ENCODE data around the gene NGRN. TPM values are rescaled to one million over a fixed set of nuclear protein-coding genes. Genes with fewer than 3 reads are reported as not detected.
A peak's percentile ranks its signal among the peaks of the same experiment; 100 is the strongest.

NGRN gene
- total and polyA plus RNA-seq, 3 experiments from 2014 or later: 34.1 to 45.8 (median 36.0) TPM

DNA sequence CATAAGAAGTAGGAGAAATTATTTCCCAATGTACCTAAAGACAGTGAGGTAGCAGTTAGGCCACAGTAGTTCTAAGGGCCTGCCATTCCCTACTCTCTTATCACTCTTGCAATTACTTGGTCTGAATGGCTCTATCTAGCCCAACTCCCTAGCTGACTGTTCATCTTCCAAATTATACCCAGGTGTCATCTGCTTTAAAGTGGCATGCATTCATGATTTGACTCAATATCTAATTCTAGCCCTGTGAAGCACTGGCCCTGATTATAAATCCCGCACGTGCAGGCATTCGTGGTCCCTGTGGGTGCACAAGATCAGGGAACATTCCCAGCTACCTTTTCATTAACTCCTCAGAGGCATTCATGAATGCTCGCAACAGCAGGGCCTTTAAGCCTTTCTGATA is 43.5 kb downstream of the NGRN start:
- H3K36me3 Mint-ChIP-seq: no peaks in the 10 kb centered on the region
- H3K4me3 ChIP-seq (ENCODE audit: low read length): no peak overlapping the region
- no peaks in the 10 kb centered on the region for H3K27me3 ChIP-seq (ENCODE audit: insufficient read depth, low read length, poor library complexity, severe bottlenecking)
- no peaks in the 10 kb centered on the region for H3K9me3 Mint-ChIP-seq
- POLR2A ChIA-PET: no interaction called here
- H3K4me1 Mint-ChIP-seq: peaks cover 20 to 26% (median 24%) of the 10 kb centered on the region in 3 donors
- no peaks in the 10 kb centered on the region for H3K36me3 ChIP-seq (ENCODE audit: insufficient read depth, low read length)
- no peak for DNase-seq
- H3K4me1 ChIP-seq (ENCODE audit: insufficient read depth, low read length): peaks cover 18% of the 10 kb centered on the region
- peaks cover 0 to 1% of the 10 kb centered on the region in 2 donors for H3K27me3 Mint-ChIP-seq
- H3K27ac ChIP-seq (ENCODE audit: low read depth, low read length): no peak overlapping the region
- no peaks in the 10 kb centered on the region for H3K9me3 ChIP-seq (ENCODE audit: low read length)
- H3K27ac Mint-ChIP-seq: no peak overlapping the region
- H3K4me3 Mint-ChIP-seq: no peak overlapping the region
- CTCF ChIA-PET: interaction anchor here (0.7 to 1.9 kb wide), 2 partner anchors 11 to 166 kb away, joined by 3 to 12 read pairs; no protein-coding TSS in a partner anchor

DNA sequence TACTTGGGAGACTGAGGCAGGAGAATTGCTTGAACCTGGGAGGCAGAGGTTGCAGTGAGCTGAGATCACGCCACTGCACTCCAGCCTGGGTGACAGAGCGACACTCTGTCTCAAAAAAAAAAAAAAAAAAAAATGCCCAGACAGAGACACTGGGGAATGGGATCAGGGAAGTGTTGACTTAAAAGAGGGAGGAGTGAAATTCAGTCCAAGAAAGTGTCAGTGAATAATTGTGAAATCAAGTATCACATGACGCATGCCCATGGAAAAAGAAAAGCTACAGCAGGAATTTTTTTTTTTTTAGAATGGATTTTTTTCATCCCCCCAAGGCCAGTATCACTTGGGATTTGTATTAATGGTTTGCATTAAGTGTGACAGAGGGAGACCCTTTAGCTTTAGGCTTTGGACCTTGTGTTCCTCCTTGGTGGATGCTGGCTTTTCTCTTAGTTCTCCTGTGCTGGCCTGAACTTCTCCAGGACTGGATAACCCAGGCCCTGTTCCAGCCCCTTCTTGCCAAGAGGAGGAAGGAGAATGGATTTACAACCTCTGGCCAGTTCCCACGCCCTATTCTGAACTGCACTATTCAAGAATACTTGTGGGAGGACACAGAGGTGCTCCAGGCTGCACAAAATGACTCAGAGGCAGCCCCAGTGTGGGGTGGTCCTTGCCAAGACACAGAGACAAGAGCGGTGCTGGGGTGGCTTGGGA is 50.0 kb downstream of the NGRN start:
- H3K9me3 ChIP-seq (ENCODE audit: low read length): no peaks in the 10 kb centered on the region
- no peaks in the 10 kb centered on the region for H3K36me3 ChIP-seq (ENCODE audit: insufficient read depth, low read length)
- no peak overlapping the region for H3K4me3 ChIP-seq (ENCODE audit: low read length)
- Mint-ChIP-seq H3K27ac (no peak overlapping the region), H3K27me3 (peaks cover 0 to 1% of the 10 kb centered on the region in 2 donors), H3K4me1 (peaks cover 5 to 8% (median 6%) of the 10 kb centered on the region in 3 donors), H3K9me3 (no peaks in the 10 kb centered on the region), H3K36me3 (no peaks in the 10 kb centered on the region), H3K4me3 (no peak overlapping the region)
- POLR2A ChIA-PET: no interaction called here
- DNase-seq: no peak
- H3K4me1 ChIP-seq (ENCODE audit: insufficient read depth, low read length): peaks cover 6% of the 10 kb centered on the region
- H3K27ac ChIP-seq (ENCODE audit: low read depth, low read length): no peak overlapping the region
- no peaks in the 10 kb centered on the region for H3K27me3 ChIP-seq (ENCODE audit: insufficient read depth, low read length, poor library complexity, severe bottlenecking)
- CTCF ChIA-PET: interaction anchor here (1.1 kb wide), 1 partner anchor 15 kb away, joined by 4 read pairs; no protein-coding TSS in a partner anchor

DNA sequence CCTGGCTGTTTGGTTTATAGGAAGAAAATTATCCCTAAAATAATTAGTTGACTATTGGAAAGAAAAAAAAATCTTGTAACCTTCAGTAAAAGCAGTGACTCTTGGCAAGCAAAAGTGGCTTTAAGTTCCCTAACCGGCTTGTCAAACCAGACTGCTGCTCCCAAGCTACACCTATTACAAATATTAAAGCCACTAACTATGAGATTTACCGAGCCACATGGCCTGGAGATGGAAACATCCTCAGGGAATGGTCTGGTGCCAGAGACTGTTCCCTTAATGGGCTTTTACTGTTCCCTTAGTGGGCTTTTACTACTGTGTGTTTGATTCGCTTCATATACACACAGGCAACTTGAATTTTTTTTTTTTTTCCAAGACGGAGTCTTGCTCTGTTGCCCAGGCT is 50.7 kb downstream of the NGRN start:
- H3K4me3 Mint-ChIP-seq: no peak overlapping the region
- H3K36me3 Mint-ChIP-seq: no peaks in the 10 kb centered on the region
- no peak for DNase-seq
- CTCF ChIA-PET: interaction anchor here (1.0 to 9.0 kb wide), 3 partner anchors 10 to 164 kb away, joined by 3 to 87 read pairs (median 4); no protein-coding TSS in a partner anchor
- H3K4me3 ChIP-seq (ENCODE audit: low read length): no peak overlapping the region
- H3K27me3 Mint-ChIP-seq: peaks cover 0 to 1% of the 10 kb centered on the region in 2 donors
- H3K9me3 ChIP-seq (ENCODE audit: low read length): no peaks in the 10 kb centered on the region
- POLR2A ChIA-PET: no interaction called here
- peaks cover 5 to 9% (median 6%) of the 10 kb centered on the region in 3 donors for H3K4me1 Mint-ChIP-seq
- no peaks in the 10 kb centered on the region for H3K36me3 ChIP-seq (ENCODE audit: insufficient read depth, low read length)
- no peak overlapping the region for H3K27ac ChIP-seq (ENCODE audit: low read depth, low read length)
- H3K9me3 Mint-ChIP-seq: no peaks in the 10 kb centered on the region
- H3K27ac Mint-ChIP-seq: no peak overlapping the region
- H3K4me1 ChIP-seq (ENCODE audit: insufficient read depth, low read length): peaks cover 6% of the 10 kb centered on the region
- no peaks in the 10 kb centered on the region for H3K27me3 ChIP-seq (ENCODE audit: insufficient read depth, low read length, poor library complexity, severe bottlenecking)

DNA sequence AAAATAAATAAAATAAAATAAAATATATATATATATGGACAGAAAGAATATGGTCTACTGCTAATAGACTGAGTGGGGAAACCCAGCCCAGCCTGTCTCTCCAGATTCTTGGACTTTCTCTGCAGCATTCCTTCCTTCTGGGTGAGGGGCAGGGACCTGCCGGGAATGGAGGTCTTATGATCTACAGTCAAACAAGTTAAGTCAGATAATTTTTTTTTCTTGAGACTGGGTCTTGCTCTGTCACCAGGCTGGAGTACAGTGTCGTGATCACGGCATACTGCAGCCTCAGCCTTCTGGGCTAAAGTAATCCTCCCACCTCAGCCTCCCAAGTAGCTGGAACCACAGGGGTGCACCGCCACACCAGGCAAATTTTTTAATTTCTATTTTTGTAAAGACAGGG is 53.1 kb downstream of the NGRN start:
- no peaks in the 10 kb centered on the region for H3K27me3 ChIP-seq (ENCODE audit: insufficient read depth, low read length, poor library complexity, severe bottlenecking)
- no peak overlapping the region for H3K27ac Mint-ChIP-seq
- CTCF ChIA-PET: interaction anchor here (0.6 to 9.0 kb wide), 10 partner anchors 12 to 659 kb away, joined by 3 to 87 read pairs (median 8); no protein-coding TSS in a partner anchor
- H3K4me3 ChIP-seq (ENCODE audit: low read length): no peak overlapping the region
- H3K9me3 Mint-ChIP-seq: no peaks in the 10 kb centered on the region
- no peak overlapping the region for H3K27ac ChIP-seq (ENCODE audit: low read depth, low read length)
- POLR2A ChIA-PET: no interaction called here
- H3K4me1 ChIP-seq (ENCODE audit: insufficient read depth, low read length): peaks cover 6% of the 10 kb centered on the region
- no peak for DNase-seq
- peaks cover 0 to 1% of the 10 kb centered on the region in 2 donors for H3K27me3 Mint-ChIP-seq
- no peaks in the 10 kb centered on the region for H3K9me3 ChIP-seq (ENCODE audit: low read length)
- no peak overlapping the region for H3K4me3 Mint-ChIP-seq
- H3K36me3 ChIP-seq (ENCODE audit: insufficient read depth, low read length): no peaks in the 10 kb centered on the region
- H3K4me1 Mint-ChIP-seq: peaks cover 5 to 9% (median 6%) of the 10 kb centered on the region in 3 donors
- no peaks in the 10 kb centered on the region for H3K36me3 Mint-ChIP-seq

DNA sequence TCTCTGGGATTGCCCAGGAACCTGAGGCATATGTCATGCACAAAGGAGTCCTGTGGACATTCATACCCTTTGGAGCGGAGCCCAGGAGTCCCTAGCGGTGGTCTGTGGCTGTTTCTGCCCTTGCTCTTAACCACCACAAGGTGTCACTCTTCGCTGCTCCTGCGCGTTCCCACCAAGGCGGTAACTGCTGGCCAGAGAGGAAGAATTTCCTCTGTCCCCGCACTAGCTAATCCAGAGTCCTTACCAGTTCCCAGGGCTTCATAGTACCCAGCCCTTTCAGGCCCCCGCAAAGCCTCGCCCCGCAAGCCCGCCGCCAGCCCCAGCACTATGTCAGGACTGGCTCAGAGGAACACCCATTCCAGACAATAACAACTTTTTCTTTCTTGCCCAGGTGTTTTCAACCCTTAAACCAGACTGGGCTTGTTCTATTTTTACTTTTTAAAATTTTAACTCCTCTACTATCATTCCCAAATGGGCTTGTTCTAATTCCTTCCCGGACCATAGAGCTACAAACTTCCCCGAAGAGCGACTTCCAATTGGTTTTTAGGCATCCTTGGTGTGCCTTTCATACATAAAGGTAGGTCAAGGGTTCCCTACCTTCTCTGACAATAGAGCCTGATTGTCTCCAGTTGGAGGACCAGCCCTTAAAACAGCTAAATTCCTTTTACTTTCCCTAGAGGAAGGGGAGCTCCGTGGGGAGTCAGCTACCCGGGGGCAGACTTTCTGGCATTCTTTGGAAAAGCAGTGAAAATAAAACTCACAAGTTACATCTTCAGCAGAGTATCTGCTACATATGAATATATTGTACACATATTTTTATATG is 54.8 kb downstream of the NGRN start:
- H3K4me3 Mint-ChIP-seq: no peak overlapping the region
- POLR2A ChIA-PET: interaction anchor here (0.6 to 0.7 kb wide), 2 partner anchors 161 to 275 kb away, joined by 3 read pairs; no protein-coding TSS in a partner anchor

DNA sequence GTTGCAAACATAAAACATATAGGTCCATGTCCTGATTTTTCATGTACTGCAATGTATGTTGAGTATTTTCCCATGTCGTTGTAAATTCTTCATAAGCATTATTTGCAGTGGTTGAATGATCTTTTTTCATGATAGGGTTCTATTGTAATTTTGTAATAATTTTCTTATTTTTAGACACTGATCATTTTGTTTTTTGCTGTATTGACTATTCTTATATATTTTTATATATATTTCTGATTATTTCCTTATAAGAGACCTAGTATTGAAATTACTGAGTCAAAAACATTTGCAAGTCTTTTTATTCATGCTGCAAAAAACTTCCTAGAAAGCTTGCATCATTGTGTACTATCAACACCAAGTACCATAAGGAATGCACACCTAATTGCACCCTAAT is 55.4 kb downstream of the NGRN start:
- Histone ChIP-seq H3K36me3 (ENCODE audit: insufficient read depth, low read length) (no peaks in the 10 kb centered on the region), H3K27ac (ENCODE audit: low read depth, low read length) (no peak overlapping the region), H3K27me3 (ENCODE audit: insufficient read depth, low read length, poor library complexity, severe bottlenecking) (no peaks in the 10 kb centered on the region), H3K4me1 (ENCODE audit: insufficient read depth, low read length) (peaks cover 6% of the 10 kb centered on the region), H3K9me3 (ENCODE audit: low read length) (no peaks in the 10 kb centered on the region), H3K4me3 (ENCODE audit: low read length) (no peak overlapping the region)
- no peak overlapping the region for H3K4me3 Mint-ChIP-seq
- H3K4me1 Mint-ChIP-seq: peaks cover 5 to 9% (median 6%) of the 10 kb centered on the region in 3 donors
- DNase-seq: no peak
- ChIA-PET CTCF (interaction anchor here (0.6 to 9.0 kb wide), 24 partner anchors 8 to 611 kb away, joined by 3 to 87 read pairs (median 6); partner anchors contain the start of gene HDDC3), POLR2A (interaction anchor here (0.6 to 0.7 kb wide), 2 partner anchors 161 to 328 kb away, joined by 3 to 4 read pairs; no protein-coding TSS in a partner anchor)
- no peaks in the 10 kb centered on the region for H3K9me3 Mint-ChIP-seq
- no peaks in the 10 kb centered on the region for H3K36me3 Mint-ChIP-seq
- H3K27me3 Mint-ChIP-seq: peaks cover 0 to 1% of the 10 kb centered on the region in 2 donors
- H3K27ac Mint-ChIP-seq: no peak overlapping the region

More for the DNA sequence above, 54.8 kb downstream of the NGRN start:
- no peaks in the 10 kb centered on the region for H3K27me3 ChIP-seq (ENCODE audit: insufficient read depth, low read length, poor library complexity, severe bottlenecking)
- Mint-ChIP-seq H3K27ac (no peak overlapping the region), H3K9me3 (no peaks in the 10 kb centered on the region), H3K27me3 (peaks cover 0 to 1% of the 10 kb centered on the region in 2 donors), H3K36me3 (no peaks in the 10 kb centered on the region), H3K4me1 (peaks cover 5 to 9% (median 6%) of the 10 kb centered on the region in 3 donors)
- no peak overlapping the region for H3K4me3 ChIP-seq (ENCODE audit: low read length)
- CTCF ChIA-PET: interaction anchor here (0.6 to 9.0 kb wide), 41 partner anchors 9 to 951 kb away, joined by 3 to 87 read pairs (median 4); partner anchors contain the start of genes BLM, HDDC3 and UNC45A
- no peaks in the 10 kb centered on the region for H3K36me3 ChIP-seq (ENCODE audit: insufficient read depth, low read length)
- H3K9me3 ChIP-seq (ENCODE audit: low read length): no peaks in the 10 kb centered on the region
- peaks cover 6% of the 10 kb centered on the region for H3K4me1 ChIP-seq (ENCODE audit: insufficient read depth, low read length)
- peak; percentile 46 to 78 (median 61) for DNase-seq
- no peak overlapping the region for H3K27ac ChIP-seq (ENCODE audit: low read depth, low read length)
